ENCODE measurements around the gene ELOVL3.

ELOVL3 gene

GRCh38 chr10:102261196-102261595 is 35.1 kb downstream of the ELOVL3 start:
- no peak for DNase-seq

GRCh38 chr10:102261842-102262241 is 35.7 kb downstream of the ELOVL3 start:
- DNase-seq: no peak

GRCh38 chr10:102262744-102263370 is 36.8 kb downstream of the ELOVL3 start:
- no peak for DNase-seq

- DNase-seq: no peak
Observed at GRCh38 chr10:102264371-102264770, 38.3 kb downstream of the ELOVL3 start.

GRCh38 chr10:102266670-102267069 is 40.6 kb downstream of the ELOVL3 start:
- DNase-seq: no peak

- no peak for DNase-seq
Observed at GRCh38 chr10:102267748-102268147, 41.6 kb downstream of the ELOVL3 start.

GRCh38 chr10:102268375-102268888 is 42.3 kb downstream of the ELOVL3 start:
- no peak for DNase-seq

- no peak for DNase-seq
Observed at GRCh38 chr10:102269017-102269416, 42.9 kb downstream of the ELOVL3 start.

- DNase-seq: no peak
Observed at GRCh38 chr10:102274062-102274461, 48.0 kb downstream of the ELOVL3 start.

- no peak for DNase-seq
Observed at GRCh38 chr10:102275343-102275742, 49.2 kb downstream of the ELOVL3 start.

GRCh38 chr10:102279104-102279503 is 53.0 kb downstream of the ELOVL3 start:
- DNase-seq: no peak

All from NCI-H2029 (cell line).